22Rv1 (cell line): ENCODE measurements around the gene LEMD3.

Source experiments
- CTCF ChIP-seq: fragments of 450-650 bp; IDR thresholded peaks from 2 replicates; pipeline ENCODE4 v1.5.1; 2017; ENCODE audit warnings: mild to moderate bottlenecking
- ZFX ChIP-seq: fragments of 450-650 bp; IDR thresholded peaks from 2 replicates; pipeline ENCODE4 v1.6.1; 2017; ENCODE audit warnings: antibody characterized with exemption, borderline replicate concordance

- TF ChIP-seq CTCF (no peak), ZFX (no peak)
Observed at GRCh38 chr12:65192963-65193516, 23.7 kb downstream of the LEMD3 start.
